SK-N-SH (cell line): ENCODE data around the gene ORMDL3.
A peak's percentile ranks its signal among the peaks of the same experiment; 100 is the strongest.

ENCODE experiments used
- EZH2phosphoT487 ChIP-seq: fragments of 200-600 bp; sonication (generic); IDR thresholded peaks from 2 replicates; pipeline ENCODE4 v1.6.1; 2017; ENCODE audit warnings: low read depth, mixed run types, mild to moderate bottlenecking, antibody characterized with exemption, moderate library complexity, borderline replicate concordance
- JUND ChIP-seq: IDR thresholded peaks from 2 replicates; pipeline ENCODE4 v1.4.0; 2012
- NRF1 ChIP-seq: IDR thresholded peaks from 2 replicates; pipeline ENCODE4 v1.6.1; 2012; ENCODE audit warnings: low read depth, mild to moderate bottlenecking, low read length
- TF ChIP-seq, protein P1 (sequence below): fragments of 200-600 bp; sonication (generic); IDR thresholded peaks from 2 replicates; pipeline ENCODE4 v1.6.1; 2017; ENCODE audit warnings: antibody characterized with exemption, mild to moderate bottlenecking, moderate library complexity

DNA sequence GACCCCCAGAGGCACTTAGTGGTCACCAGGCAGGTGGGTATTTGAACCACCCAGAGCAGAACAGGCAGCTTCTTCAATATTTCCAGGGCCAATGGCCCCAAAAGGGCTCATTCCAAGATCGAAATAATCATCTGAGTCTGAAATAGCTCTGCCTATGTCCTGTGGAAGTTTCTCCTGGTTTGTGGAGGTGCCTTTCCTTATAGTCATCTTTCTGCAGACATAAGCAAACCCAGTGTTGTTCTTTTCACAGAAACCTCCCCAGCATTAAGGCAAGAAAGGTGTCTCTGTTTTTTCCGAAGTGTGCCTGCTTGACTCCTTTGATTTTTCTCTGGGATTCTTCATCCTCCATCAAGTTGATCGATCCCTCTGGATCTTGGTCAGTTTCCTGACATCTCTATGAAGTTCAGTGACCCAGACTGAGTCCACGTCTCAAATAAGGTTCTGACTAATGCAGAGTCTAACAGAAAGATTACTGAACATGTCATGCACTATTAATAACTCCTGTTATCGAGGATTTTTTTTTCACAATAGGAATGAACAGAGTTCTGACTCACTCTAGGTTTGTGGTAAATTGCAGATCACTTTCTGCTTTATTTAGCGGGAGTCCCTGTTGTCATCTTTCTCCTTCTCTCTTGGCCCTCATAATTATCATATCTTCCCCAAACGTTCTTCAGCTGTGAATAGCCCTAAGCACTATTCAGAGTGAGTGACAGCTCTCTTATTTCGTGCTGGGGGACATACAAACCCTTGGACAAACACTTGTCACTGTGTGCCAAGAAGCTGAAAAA, 1.7 kb upstream of the ORMDL3 start:
- TF ChIP-seq, protein P1, sequence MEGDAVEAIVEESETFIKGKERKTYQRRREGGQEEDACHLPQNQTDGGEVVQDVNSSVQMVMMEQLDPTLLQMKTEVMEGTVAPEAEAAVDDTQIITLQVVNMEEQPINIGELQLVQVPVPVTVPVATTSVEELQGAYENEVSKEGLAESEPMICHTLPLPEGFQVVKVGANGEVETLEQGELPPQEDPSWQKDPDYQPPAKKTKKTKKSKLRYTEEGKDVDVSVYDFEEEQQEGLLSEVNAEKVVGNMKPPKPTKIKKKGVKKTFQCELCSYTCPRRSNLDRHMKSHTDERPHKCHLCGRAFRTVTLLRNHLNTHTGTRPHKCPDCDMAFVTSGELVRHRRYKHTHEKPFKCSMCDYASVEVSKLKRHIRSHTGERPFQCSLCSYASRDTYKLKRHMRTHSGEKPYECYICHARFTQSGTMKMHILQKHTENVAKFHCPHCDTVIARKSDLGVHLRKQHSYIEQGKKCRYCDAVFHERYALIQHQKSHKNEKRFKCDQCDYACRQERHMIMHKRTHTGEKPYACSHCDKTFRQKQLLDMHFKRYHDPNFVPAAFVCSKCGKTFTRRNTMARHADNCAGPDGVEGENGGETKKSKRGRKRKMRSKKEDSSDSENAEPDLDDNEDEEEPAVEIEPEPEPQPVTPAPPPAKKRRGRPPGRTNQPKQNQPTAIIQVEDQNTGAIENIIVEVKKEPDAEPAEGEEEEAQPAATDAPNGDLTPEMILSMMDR = no peak
- no peak for TF ChIP-seq EZH2phosphoT487
- TF ChIP-seq JUND = peak; percentile 63; the same call in 1 of the 2 replicates
- TF ChIP-seq NRF1 = no peak
